ENCODE results near the gene LTF.
"Not testable (repeated sequence)": the region's sequence is repeated elsewhere in the genome, so short reads cannot be mapped to it uniquely, and the experiment has no call there.

The LTF gene

GRCh38 chr3:46393554-46394434, 70.9 kb downstream of the LTF start:
- ATAC-seq, result no peak

DNA sequence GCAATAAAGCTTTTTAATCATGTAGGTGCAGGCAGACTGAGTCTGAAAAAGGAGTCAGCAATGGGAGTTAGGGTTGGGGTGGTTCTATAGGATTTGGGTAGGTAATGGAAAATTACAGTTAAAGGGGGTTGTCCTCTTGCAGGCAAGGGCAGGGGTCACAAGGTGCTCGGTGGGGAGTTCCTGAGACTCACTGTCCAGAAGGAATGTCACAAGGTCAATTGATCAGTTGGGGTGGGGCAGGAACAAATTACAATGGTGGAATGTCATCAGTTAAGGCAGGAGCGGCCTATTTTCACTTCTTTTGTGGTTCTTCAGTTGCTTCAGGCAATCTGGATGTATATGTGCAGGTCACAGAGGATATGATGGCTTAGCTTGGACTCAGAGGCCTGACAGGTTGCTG, 71.7 kb downstream of the LTF start:
- ATAC-seq (no peak), DNase-seq (ENCODE audit: low spot score in 2 of 2) (no peak)
- Mint-ChIP-seq H3K36me3 (no peaks in the 10 kb centered on the region), H3K4me3 (no peak overlapping the region), H3K9me3 (no peaks in the 10 kb centered on the region), H3K27ac (no peak overlapping the region), H3K4me1 (peaks cover 26% of the 10 kb centered on the region)

More at GRCh38 chr3:46393554-46394434, 70.9 kb downstream of the LTF start:
- H3K4me1 Mint-ChIP-seq, result peaks cover 26% of the 10 kb centered on the region
- DNase-seq (ENCODE audit: low spot score in 2 of 2), result no peak
- H3K27ac Mint-ChIP-seq, result no peak overlapping the region
- no peaks in the 10 kb centered on the region for H3K36me3 Mint-ChIP-seq
- no peaks in the 10 kb centered on the region for H3K9me3 Mint-ChIP-seq
- H3K4me3 Mint-ChIP-seq, result no peak overlapping the region

DNA sequence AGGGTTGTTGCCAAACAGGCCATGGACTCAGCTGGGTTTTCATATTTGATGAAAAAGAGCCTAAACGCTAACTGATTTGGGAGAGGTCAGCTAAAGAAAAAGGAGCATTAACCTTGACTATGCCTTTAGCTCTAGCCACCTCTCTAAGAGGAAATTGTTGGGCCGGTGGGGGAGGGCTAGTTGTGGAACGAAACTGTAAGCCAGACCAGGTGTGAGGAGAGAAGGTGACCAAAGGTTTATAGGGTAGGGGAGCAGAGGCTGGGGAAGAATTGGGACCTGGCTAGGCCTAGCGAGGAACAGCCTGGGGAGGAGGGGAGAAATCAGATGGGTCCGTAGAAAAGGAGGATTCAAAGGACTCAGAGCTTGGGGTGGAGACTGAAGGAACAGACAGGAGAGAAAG, 73.2 kb downstream of the LTF start:
- not testable (repeated sequence) for ATAC-seq; DNase-seq (ENCODE audit: low spot score in 2 of 2); H3K9me3 Mint-ChIP-seq; H3K27ac Mint-ChIP-seq; H3K4me3 Mint-ChIP-seq; H3K36me3 Mint-ChIP-seq
- H3K4me1 Mint-ChIP-seq, result peaks cover 21% of the 10 kb centered on the region

DNA sequence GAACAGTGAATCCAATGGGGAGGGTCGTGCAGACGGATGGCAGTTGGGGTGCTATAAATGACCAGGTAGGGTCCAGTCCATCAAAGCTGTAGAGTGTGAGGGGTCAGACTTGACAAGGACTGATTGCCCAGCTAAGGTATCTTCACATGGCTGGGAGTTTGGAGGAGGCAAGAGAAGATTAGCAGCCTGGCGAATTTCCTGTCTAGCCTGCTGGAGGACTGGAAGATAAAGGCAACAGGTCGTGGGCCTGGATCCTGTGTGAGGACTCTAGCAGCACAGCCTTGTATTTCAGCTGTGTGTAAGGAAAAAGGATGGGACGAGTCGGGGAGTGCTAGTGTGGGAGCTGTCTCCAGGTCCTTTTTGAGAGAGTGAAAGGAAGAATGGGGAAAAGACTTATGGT, 75.4 kb downstream of the LTF start:
- no peaks in the 10 kb centered on the region for H3K9me3 Mint-ChIP-seq
- ATAC-seq (no peak), DNase-seq (ENCODE audit: low spot score in 2 of 2) (no peak)
- H3K27ac Mint-ChIP-seq, result no peak overlapping the region
- H3K4me3 Mint-ChIP-seq, result no peak overlapping the region
- peaks cover 14% of the 10 kb centered on the region for H3K4me1 Mint-ChIP-seq
- no peaks in the 10 kb centered on the region for H3K36me3 Mint-ChIP-seq

- not testable (repeated sequence) for H3K27ac Mint-ChIP-seq; H3K4me3 Mint-ChIP-seq; DNase-seq (ENCODE audit: low spot score in 2 of 2); H3K9me3 Mint-ChIP-seq; H3K36me3 Mint-ChIP-seq; ATAC-seq
- H3K4me1 Mint-ChIP-seq, result peaks cover 16% of the 10 kb centered on the region
Measured at GRCh38 chr3:46388847-46389246, 75.9 kb downstream of the LTF start.

DNA sequence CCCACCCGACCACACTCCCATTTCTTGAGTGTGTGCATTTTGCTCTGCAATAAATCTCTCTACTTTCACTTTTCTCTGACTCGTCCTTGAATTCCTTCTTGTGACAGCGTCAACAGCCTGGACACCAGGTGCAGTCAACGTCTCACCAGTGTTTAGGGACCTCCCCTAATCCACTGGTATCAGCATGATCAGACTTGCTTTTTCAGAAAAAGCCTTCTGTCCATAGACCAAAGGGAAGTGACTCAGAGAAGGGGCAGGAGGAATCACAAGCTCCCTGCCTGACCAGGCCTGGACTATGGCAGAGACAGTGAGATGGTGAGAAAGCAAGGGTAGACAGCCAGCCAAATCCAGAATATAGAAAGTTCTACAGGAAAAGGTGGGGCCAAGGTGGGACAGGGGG, 78.5 kb downstream of the LTF start:
- H3K4me3 Mint-ChIP-seq, result no peak overlapping the region
- H3K9me3 Mint-ChIP-seq, result no peaks in the 10 kb centered on the region
- H3K27ac Mint-ChIP-seq, result no peak overlapping the region
- DNase-seq (ENCODE audit: low spot score in 2 of 2) (no peak), ATAC-seq (peak; percentile 71)
- peaks cover 26% of the 10 kb centered on the region for H3K4me1 Mint-ChIP-seq
- no peaks in the 10 kb centered on the region for H3K36me3 Mint-ChIP-seq

All from stimulated activated effector memory CD8-positive, alpha-beta T cell treated with anti-CD3 and anti-CD28 coated beads, Interleukin-12 subunit alpha, Interleukin-12 subunit beta, amount 100 ng/mL, for 72 hours (primary cell).